Mucosa of descending colon (tissue), 3 donors: ENCODE measurements around the gene ATP7A. TPM values are rescaled to one million over a fixed set of nuclear protein-coding genes. Genes with fewer than 3 reads are reported as not detected.

ENCODE experiments used
- ATAC-seq: fragments of 200-7000 bp; cut with Tn5 transposase; one replicate; pipeline ENCODE4 v1.9.1; 2020; ENCODE audit warnings: mild to moderate bottlenecking, moderate library complexity
- DNase-seq, 3 donors: peaks; one replicate each; pipeline ENCODE4 v3.0.0-alpha.2; 2020
- H3K36me3 ChIP-seq: fragments of 200-600 bp; one replicate; pipeline ENCODE4 v1.8.0; 2021; ENCODE audit warnings: low read depth, mild to moderate bottlenecking
- H3K4me1 ChIP-seq: fragments of 200-600 bp; one replicate; pipeline ENCODE4 v1.8.0; 2021; ENCODE audit warnings: low read depth, mild to moderate bottlenecking
- H3K4me3 ChIP-seq: fragments of 200-600 bp; one replicate; pipeline ENCODE4 v1.8.0; 2021; ENCODE audit warnings: mild to moderate bottlenecking
- H3K9me3 ChIP-seq: fragments of 200-600 bp; one replicate; pipeline ENCODE4 v1.8.0; 2021; ENCODE audit warnings: mild to moderate bottlenecking
- intact Hi-C, 2 donors: fragments of 100-400 bp; cut with DNase I in 1 of 2; cut with micrococcal nuclease in 1 of 2; formaldehyde crosslinking; loops; one replicate each; pipeline versions ENCODE4 v1.11.0 to v1.11.1; 2022; cut with DNase I, micrococcal nuclease
- total RNA-seq, 3 donors: library from RNA; stranded (reverse); fragmentation: NEBNext Ultra II Directional in 2 of 3; extraction: Animal tissue kit (Norgen Biotek cat#: 25700) in 2 of 3; gene quantifications; one replicate each; pipeline versions ENCODE4 v1.2.1 to v1.2.4, GENCODE V29; 2021 to 2023
- TF ChIP-seq, protein P1 (sequence below): fragments of 200-600 bp; IDR thresholded peaks from one replicate; pipeline ENCODE4 v1.8.0; 2022; ENCODE audit warnings: antibody characterized with exemption, mild to moderate bottlenecking
- donor health status: DM: no; HTN: no; CAD: no; lungs with moderate emphysema.
- donor health status: DM: no; HTN: no; CAD: no.
- donor health status: DM: no; HTN: yes; CAD: no.

Gene ATP7A
- total RNA-seq, 3 donors from 2014 or later = 6.9 to 11.2 (median 9.7) TPM

DNA sequence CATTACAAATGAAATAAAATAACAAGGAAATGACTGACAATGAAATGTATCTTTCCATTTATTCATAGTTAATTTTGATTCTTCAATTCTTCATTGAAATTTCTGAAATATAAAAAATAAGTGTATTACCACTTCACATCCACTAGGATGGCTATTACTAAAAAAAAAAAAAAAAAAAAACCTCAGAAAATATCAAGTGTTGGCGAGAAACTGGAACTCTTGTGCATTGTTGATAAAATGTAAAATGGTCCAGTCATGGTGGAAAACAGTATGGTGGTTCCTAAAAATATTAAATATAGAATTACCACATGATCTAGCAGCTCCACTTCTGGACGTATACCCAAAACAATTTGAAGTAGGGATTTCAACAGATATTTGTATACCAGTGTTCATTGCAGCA lies 36.1 kb downstream of the ATP7A start:
- ATAC-seq (no peak), DNase-seq (no peak)
- H3K36me3 ChIP-seq = no peaks in the 10 kb centered on the region
- intact Hi-C loops = no loop called here
- H3K4me1 ChIP-seq = peaks cover 6% of the 10 kb centered on the region
- no peak overlapping the region for H3K4me3 ChIP-seq
- H3K9me3 ChIP-seq = no peaks in the 10 kb centered on the region
- TF ChIP-seq, protein P1, sequence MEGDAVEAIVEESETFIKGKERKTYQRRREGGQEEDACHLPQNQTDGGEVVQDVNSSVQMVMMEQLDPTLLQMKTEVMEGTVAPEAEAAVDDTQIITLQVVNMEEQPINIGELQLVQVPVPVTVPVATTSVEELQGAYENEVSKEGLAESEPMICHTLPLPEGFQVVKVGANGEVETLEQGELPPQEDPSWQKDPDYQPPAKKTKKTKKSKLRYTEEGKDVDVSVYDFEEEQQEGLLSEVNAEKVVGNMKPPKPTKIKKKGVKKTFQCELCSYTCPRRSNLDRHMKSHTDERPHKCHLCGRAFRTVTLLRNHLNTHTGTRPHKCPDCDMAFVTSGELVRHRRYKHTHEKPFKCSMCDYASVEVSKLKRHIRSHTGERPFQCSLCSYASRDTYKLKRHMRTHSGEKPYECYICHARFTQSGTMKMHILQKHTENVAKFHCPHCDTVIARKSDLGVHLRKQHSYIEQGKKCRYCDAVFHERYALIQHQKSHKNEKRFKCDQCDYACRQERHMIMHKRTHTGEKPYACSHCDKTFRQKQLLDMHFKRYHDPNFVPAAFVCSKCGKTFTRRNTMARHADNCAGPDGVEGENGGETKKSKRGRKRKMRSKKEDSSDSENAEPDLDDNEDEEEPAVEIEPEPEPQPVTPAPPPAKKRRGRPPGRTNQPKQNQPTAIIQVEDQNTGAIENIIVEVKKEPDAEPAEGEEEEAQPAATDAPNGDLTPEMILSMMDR = no peak

DNA sequence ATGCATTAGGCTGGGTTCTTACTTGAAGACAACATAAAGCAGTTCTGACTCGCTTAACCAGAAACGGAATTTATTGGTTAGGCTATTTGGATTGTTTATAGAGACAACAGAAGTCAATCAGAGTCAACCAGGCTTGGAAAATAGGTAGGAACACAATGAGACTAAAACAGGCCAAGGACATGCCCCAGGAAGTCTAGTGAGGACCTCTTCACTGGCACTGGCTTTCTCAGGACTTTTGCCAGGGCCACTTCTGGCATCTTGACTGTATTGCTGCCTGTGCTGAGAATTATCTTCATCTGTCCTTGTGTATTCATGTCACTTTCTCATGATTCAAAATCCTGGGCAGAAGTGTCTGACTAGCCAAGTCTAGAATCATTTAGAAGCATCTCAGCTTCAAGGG lies 39.3 kb downstream of the ATP7A start:
- no peaks in the 10 kb centered on the region for H3K9me3 ChIP-seq
- no peak for DNase-seq
- no peak for ATAC-seq
- H3K4me1 ChIP-seq = no peaks in the 10 kb centered on the region
- intact Hi-C loops = no loop called here
- no peaks in the 10 kb centered on the region for H3K36me3 ChIP-seq
- no peak overlapping the region for H3K4me3 ChIP-seq
- TF ChIP-seq, protein P1 = no peak

DNA sequence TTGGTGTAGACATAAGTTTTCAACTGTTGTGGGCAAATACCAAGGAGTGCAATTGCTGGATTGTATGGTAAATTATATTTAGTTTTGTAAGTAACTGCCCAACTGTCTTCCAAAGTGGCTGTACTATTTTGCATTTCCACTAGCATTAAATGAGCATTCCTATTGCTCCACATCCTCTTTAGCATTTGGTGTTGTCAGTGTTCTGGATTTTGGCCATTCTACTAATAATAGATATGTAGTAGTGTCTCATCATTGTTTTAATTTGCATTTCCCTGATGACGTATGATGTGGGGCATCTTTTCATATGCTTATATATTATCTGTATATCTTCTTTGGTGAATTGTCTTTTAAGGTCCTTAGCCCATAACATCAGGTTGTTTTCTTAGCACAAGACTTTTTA lies 41.7 kb downstream of the ATP7A start:
- H3K4me1 ChIP-seq = no peaks in the 10 kb centered on the region
- H3K36me3 ChIP-seq = no peaks in the 10 kb centered on the region
- intact Hi-C loops = no loop called here
- TF ChIP-seq, protein P1 = no peak
- H3K4me3 ChIP-seq = no peak overlapping the region
- DNase-seq (no peak), ATAC-seq (no peak)
- no peaks in the 10 kb centered on the region for H3K9me3 ChIP-seq

DNA sequence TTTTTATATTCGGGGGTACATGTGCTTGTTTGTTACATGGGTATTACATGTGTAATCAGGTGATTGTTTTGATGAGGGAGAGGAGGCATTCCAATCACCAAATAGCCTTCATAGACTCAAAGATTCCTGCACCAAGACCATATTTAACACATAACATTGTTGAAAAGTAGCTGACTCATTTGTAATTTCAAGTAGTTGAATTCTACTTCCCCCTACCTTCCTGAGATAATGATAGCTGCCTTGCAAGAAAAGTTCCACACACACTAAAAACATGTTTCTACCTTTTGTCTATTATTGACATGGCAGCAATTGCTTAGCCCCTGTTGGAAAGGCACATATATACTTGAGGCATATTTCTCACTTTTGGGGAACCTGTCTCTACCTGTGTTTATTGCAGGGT lies 42.8 kb downstream of the ATP7A start:
- Histone ChIP-seq H3K9me3 (no peaks in the 10 kb centered on the region), H3K4me1 (no peaks in the 10 kb centered on the region), H3K4me3 (no peak overlapping the region), H3K36me3 (no peaks in the 10 kb centered on the region)
- peak; percentile 54 for ATAC-seq
- TF ChIP-seq, protein P1 = no peak
- intact Hi-C loops = no loop called here
- no peak for DNase-seq

DNA sequence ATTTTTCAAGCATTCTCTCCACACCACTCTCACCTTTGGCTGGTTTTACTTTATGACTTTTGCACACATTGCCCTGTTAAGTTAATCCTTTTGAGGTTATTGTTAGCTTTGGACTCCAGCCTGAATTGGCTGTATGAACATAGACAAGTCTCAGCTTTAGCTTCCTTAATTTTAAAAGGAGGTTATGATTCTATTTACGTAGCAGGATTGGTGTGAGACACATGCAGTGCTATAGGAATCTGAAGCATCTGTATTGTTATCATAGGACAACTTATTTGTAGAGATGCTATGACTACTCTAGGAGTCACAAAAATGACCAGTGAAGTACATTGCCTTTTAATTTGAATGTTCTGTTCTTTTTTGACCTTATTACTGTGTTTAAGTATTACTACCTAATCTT lies 43.2 kb downstream of the ATP7A start:
- DNase-seq (peak in 1 of 3 donors; percentile 21), ATAC-seq (peak; percentile 81)
- Histone ChIP-seq H3K9me3 (no peaks in the 10 kb centered on the region), H3K4me1 (no peaks in the 10 kb centered on the region), H3K36me3 (no peaks in the 10 kb centered on the region), H3K4me3 (no peak overlapping the region)
- intact Hi-C loops = no loop called here
- TF ChIP-seq, protein P1 = no peak

DNA sequence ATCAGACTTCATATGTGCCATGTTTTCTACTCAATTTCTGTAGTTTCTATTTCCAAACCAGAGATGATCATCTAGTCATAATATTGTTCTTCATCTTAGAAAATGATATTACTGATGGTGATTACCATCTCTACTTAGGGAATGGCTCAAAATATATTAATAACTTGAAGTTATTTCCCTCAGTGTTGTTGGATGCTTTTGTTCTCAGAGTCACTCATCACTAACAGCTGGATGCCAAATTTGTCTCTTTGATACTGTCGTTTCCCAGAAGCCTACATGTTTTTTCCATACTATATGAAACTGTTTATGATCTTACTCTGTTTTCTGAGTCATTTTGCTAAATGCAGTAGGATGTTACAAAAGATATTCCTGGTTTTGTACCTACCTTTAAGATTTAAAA lies 50.1 kb downstream of the ATP7A start:
- no peaks in the 10 kb centered on the region for H3K36me3 ChIP-seq
- DNase-seq (no peak), ATAC-seq (no peak)
- TF ChIP-seq, protein P1 = no peak
- intact Hi-C loops = no loop called here
- H3K9me3 ChIP-seq = no peaks in the 10 kb centered on the region
- H3K4me3 ChIP-seq = no peak overlapping the region
- H3K4me1 ChIP-seq = no peaks in the 10 kb centered on the region
